ENCODE results near the gene ACOXL. TPM values are rescaled to one million over a fixed set of nuclear protein-coding genes. Genes with fewer than 3 reads are reported as not detected.
"Not testable (repeated sequence)": the region's sequence is repeated elsewhere in the genome, so short reads cannot be mapped to it uniquely, and the experiment has no call there.

ACOXL gene
- polyA plus RNA-seq, 4 donors: 0.06 to 0.56 TPM; not detected in 2

GRCh38 chr2:110698253-110698652, 34.1 kb upstream of the ACOXL start:
- H3K27ac ChIP-seq (ENCODE audit: low read depth in 1 of 3, low read length in 2 of 3); FAIRE-seq; H3K27me3 ChIP-seq (ENCODE audit: control insufficient read depth in 3 of 3, insufficient read depth in 3 of 3, low read length in 3 of 3); H3K4me3 ChIP-seq (ENCODE audit: low read depth in 1 of 3, low read length in 3 of 3); H3K9me3 ChIP-seq (ENCODE audit: control insufficient read depth in 2 of 2, insufficient read depth in 1 of 2, low read depth in 1 of 2, low read length in 1 of 2); H3K36me3 ChIP-seq (ENCODE audit: control insufficient read depth in 3 of 3, insufficient read depth in 2 of 3, low read depth in 1 of 3, low read length in 3 of 3); DNase-seq: not testable (repeated sequence)
- WGBS, 3 donors: no CpG with 5 or more reads among the region's 6 CpGs
- peaks cover 0 to 11% (median 0%) of the 10 kb centered on the region in 3 donors for H3K4me1 ChIP-seq (ENCODE audit: control insufficient read depth in 3 of 3, insufficient read depth in 2 of 3, low read depth in 1 of 3, low read length in 2 of 3)

DNA sequence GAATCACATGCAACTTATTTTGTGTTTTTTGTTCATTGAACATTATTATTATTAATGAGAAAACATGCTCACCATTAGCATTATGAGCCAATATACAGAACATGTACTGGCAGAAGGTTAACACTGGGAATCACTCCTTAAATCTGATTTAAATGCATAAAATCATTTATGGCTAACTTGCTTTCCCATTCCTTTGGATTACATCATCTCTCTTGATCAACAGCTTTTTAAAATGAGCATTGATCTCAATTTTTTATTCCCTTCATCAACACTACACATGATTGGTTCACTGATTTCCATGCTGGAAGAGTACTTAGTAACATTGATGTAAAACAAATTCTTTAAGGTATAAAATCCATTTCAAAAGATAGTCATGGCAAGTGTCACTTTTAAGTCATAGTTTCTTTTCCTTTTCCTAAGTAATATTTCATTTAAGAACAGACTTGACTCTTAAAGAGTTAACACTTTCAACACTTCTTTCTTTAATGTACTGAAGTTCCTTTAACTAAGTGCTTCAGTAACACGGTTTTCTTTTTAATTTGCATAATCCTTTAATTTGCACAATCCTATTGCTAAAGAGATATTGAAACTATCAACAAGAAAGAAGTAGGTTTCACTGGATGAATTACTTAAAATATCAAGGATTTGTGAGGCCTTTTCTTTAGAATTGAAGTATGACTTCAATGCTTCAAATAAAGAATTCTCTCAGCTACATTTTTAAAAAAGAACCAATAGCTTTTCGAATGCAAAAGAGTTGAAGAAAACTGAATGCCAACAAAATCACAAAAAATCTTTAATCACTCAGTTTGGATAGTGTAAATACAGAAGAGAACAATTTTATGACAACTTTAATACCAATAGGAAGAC, 29.6 kb upstream of the ACOXL start:
- H3K36me3 ChIP-seq (ENCODE audit: control insufficient read depth in 3 of 3, insufficient read depth in 2 of 3, low read depth in 1 of 3, low read length in 3 of 3): no peaks in the 10 kb centered on the region
- no peak overlapping the region for H3K4me3 ChIP-seq (ENCODE audit: low read depth in 1 of 3, low read length in 3 of 3)
- H3K9me3 ChIP-seq (ENCODE audit: control insufficient read depth in 2 of 2, insufficient read depth in 1 of 2, low read depth in 1 of 2, low read length in 1 of 2): no peaks in the 10 kb centered on the region
- H3K27me3 ChIP-seq (ENCODE audit: control insufficient read depth in 3 of 3, insufficient read depth in 3 of 3, low read length in 3 of 3): peaks cover 0 to 2% (median 0%) of the 10 kb centered on the region in 3 donors
- FAIRE-seq (no peak), DNase-seq (no peak)
- no peaks in the 10 kb centered on the region for H3K4me1 ChIP-seq (ENCODE audit: control insufficient read depth in 3 of 3, insufficient read depth in 2 of 3, low read depth in 1 of 3, low read length in 2 of 3)
- WGBS, 3 donors: 47 to 56% (median 48%) methylated on average over 2 of the region's 2 CpGs
- H3K27ac ChIP-seq (ENCODE audit: low read depth in 1 of 3, low read length in 2 of 3): no peak overlapping the region

DNA sequence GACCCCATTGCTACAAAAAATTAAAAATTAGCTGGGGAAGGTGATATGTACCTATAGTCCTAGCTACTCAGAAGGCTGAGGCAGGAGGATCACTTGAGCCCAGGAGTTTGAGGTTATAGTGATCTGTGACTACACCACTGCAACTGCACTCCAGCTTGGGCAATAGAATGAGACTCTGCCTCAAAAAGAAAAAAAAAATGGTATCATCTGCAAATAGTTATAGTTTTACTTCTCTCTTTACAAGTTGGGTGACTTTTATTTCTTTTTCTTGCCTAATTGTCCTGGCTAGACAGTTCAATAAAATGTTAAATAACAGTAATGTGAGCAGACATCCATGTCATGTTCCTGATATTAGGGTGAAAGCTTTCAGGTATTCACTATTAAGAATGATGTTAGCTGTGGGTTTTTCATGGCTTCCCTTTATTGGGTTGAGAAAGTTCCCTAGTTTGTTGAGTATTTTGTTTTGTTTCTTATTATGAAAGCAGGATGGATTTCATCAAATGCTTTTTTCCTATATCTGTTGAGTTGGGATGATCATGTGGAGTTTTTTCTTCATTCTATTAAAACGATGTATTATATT, 24.9 kb upstream of the ACOXL start:
- no peak for FAIRE-seq
- peaks cover 0 to 13% (median 2%) of the 10 kb centered on the region in 3 donors for H3K27me3 ChIP-seq (ENCODE audit: control insufficient read depth in 3 of 3, insufficient read depth in 3 of 3, low read length in 3 of 3)
- H3K36me3 ChIP-seq (ENCODE audit: control insufficient read depth in 3 of 3, insufficient read depth in 2 of 3, low read depth in 1 of 3, low read length in 3 of 3): no peaks in the 10 kb centered on the region
- no peak overlapping the region for H3K27ac ChIP-seq (ENCODE audit: low read depth in 1 of 3, low read length in 2 of 3)
- no peaks in the 10 kb centered on the region for H3K4me1 ChIP-seq (ENCODE audit: control insufficient read depth in 3 of 3, insufficient read depth in 2 of 3, low read depth in 1 of 3, low read length in 2 of 3)
- WGBS, 3 donors: 64 to 84% (median 73%) methylated on average over 1 of the region's 1 CpG
- H3K9me3 ChIP-seq (ENCODE audit: control insufficient read depth in 2 of 2, insufficient read depth in 1 of 2, low read depth in 1 of 2, low read length in 1 of 2): no peaks in the 10 kb centered on the region
- no peak overlapping the region for H3K4me3 ChIP-seq (ENCODE audit: low read depth in 1 of 3, low read length in 3 of 3)
- DNase-seq: no peak

GRCh38 chr2:110708455-110708854, 23.9 kb upstream of the ACOXL start:
- FAIRE-seq (no peak), DNase-seq (no peak)
- H3K27ac ChIP-seq (ENCODE audit: low read depth in 1 of 3, low read length in 2 of 3): no peak overlapping the region
- no peak overlapping the region for H3K4me3 ChIP-seq (ENCODE audit: low read depth in 1 of 3, low read length in 3 of 3)
- H3K27me3 ChIP-seq (ENCODE audit: control insufficient read depth in 3 of 3, insufficient read depth in 3 of 3, low read length in 3 of 3): peaks cover 0 to 13% (median 2%) of the 10 kb centered on the region in 3 donors
- no peaks in the 10 kb centered on the region for H3K9me3 ChIP-seq (ENCODE audit: control insufficient read depth in 2 of 2, insufficient read depth in 1 of 2, low read depth in 1 of 2, low read length in 1 of 2)
- H3K36me3 ChIP-seq (ENCODE audit: control insufficient read depth in 3 of 3, insufficient read depth in 2 of 3, low read depth in 1 of 3, low read length in 3 of 3): no peaks in the 10 kb centered on the region
- H3K4me1 ChIP-seq (ENCODE audit: control insufficient read depth in 3 of 3, insufficient read depth in 2 of 3, low read depth in 1 of 3, low read length in 2 of 3): no peaks in the 10 kb centered on the region
- WGBS, 3 donors: 9 to 31% (median 12%) methylated on average over 1 of the region's 1 CpG

DNA sequence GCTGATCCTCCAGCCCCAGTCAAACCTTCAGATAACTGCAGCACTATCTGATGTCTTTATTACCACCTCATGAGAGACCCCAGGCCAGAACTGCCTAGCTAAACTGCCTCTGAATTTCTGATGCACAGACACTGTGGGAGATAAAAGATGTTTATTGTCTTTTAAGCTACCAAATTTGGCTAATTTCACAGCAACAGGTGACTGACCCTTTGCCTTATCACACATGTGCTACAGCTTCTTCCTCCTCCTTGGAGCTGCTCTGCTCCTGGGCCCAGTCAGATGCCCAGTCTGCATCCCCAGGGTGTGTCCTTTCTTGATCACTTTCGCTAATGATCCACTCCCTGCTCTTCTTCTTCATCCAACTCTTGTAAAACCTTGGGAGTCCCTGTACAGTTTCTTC, 19.6 kb upstream of the ACOXL start:
- DNase-seq (no peak), FAIRE-seq (no peak)
- no peaks in the 10 kb centered on the region for H3K36me3 ChIP-seq (ENCODE audit: control insufficient read depth in 3 of 3, insufficient read depth in 2 of 3, low read depth in 1 of 3, low read length in 3 of 3)
- no peak overlapping the region for H3K4me3 ChIP-seq (ENCODE audit: low read depth in 1 of 3, low read length in 3 of 3)
- peaks cover 0 to 15% (median 2%) of the 10 kb centered on the region in 3 donors for H3K27me3 ChIP-seq (ENCODE audit: control insufficient read depth in 3 of 3, insufficient read depth in 3 of 3, low read length in 3 of 3)
- WGBS, 3 donors: 79 to 90% (median 83%) methylated on average over 1 of the region's 1 CpG
- H3K9me3 ChIP-seq (ENCODE audit: control insufficient read depth in 2 of 2, insufficient read depth in 1 of 2, low read depth in 1 of 2, low read length in 1 of 2): no peaks in the 10 kb centered on the region
- H3K27ac ChIP-seq (ENCODE audit: low read depth in 1 of 3, low read length in 2 of 3): peak overlapping the region in 1 of 3 donors; percentile 49
- no peaks in the 10 kb centered on the region for H3K4me1 ChIP-seq (ENCODE audit: control insufficient read depth in 3 of 3, insufficient read depth in 2 of 3, low read depth in 1 of 3, low read length in 2 of 3)

GRCh38 chr2:110713513-110714362, 18.6 kb upstream of the ACOXL start:
- peak; percentile 7 to 61 for DNase-seq
- 71 to 81% (median 77%) methylated on average over 6 of the region's 6 CpGs for WGBS, 3 donors

GRCh38 chr2:110714452-110715224, 17.7 kb upstream of the ACOXL start:
- no peaks in the 10 kb centered on the region for H3K4me1 ChIP-seq (ENCODE audit: control insufficient read depth in 3 of 3, insufficient read depth in 2 of 3, low read depth in 1 of 3, low read length in 2 of 3)
- DNase-seq (no peak), FAIRE-seq (no peak)
- WGBS, 3 donors: 67 to 77% (median 71%) methylated on average over 6 of the region's 6 CpGs
- no peaks in the 10 kb centered on the region for H3K36me3 ChIP-seq (ENCODE audit: control insufficient read depth in 3 of 3, insufficient read depth in 2 of 3, low read depth in 1 of 3, low read length in 3 of 3)
- H3K4me3 ChIP-seq (ENCODE audit: low read depth in 1 of 3, low read length in 3 of 3): no peak overlapping the region
- H3K27me3 ChIP-seq (ENCODE audit: control insufficient read depth in 3 of 3, insufficient read depth in 3 of 3, low read length in 3 of 3): peaks cover 0 to 13% (median 2%) of the 10 kb centered on the region in 3 donors
- H3K27ac ChIP-seq (ENCODE audit: low read depth in 1 of 3, low read length in 2 of 3): no peak overlapping the region
- H3K9me3 ChIP-seq (ENCODE audit: control insufficient read depth in 2 of 2, insufficient read depth in 1 of 2, low read depth in 1 of 2, low read length in 1 of 2): no peaks in the 10 kb centered on the region

More at GRCh38 chr2:110713513-110714362, 18.6 kb upstream of the ACOXL start:
- Histone ChIP-seq H3K27me3 (ENCODE audit: control insufficient read depth in 3 of 3, insufficient read depth in 3 of 3, low read length in 3 of 3) (peaks cover 0 to 13% (median 2%) of the 10 kb centered on the region in 3 donors), H3K4me3 (ENCODE audit: low read depth in 1 of 3, low read length in 3 of 3) (no peak overlapping the region), H3K4me1 (ENCODE audit: control insufficient read depth in 3 of 3, insufficient read depth in 2 of 3, low read depth in 1 of 3, low read length in 2 of 3) (no peaks in the 10 kb centered on the region), H3K27ac (ENCODE audit: low read depth in 1 of 3, low read length in 2 of 3) (peak overlapping the region in 1 of 3 donors; percentile 49), H3K9me3 (ENCODE audit: control insufficient read depth in 2 of 2, insufficient read depth in 1 of 2, low read depth in 1 of 2, low read length in 1 of 2) (no peaks in the 10 kb centered on the region), H3K36me3 (ENCODE audit: control insufficient read depth in 3 of 3, insufficient read depth in 2 of 3, low read depth in 1 of 3, low read length in 3 of 3) (no peaks in the 10 kb centered on the region)
- no peak for FAIRE-seq

Data from small intestine (tissue), 7 donors.